ENCODE data around the gene SLC27A6.

SLC27A6 gene

GRCh38 chr5:129082225-129083136 is 117.2 kb downstream of the SLC27A6 start:
- Histone ChIP-seq H3K4me1 (ENCODE audit: control insufficient read depth, insufficient read depth, low read length) (0 out of 2 replicates have a peak, but pooled peaks cover 4% of the 10 kb centered on the region), H3K36me3 (ENCODE audit: control insufficient read depth in 2 of 2, insufficient read depth in 1 of 2, low read length in 2 of 2) (no peaks in the 10 kb centered on the region), H3K4me3 (ENCODE audit: low read depth, low read length) (no peak overlapping the region), H3K27ac (ENCODE audit: extremely low read depth, low read depth, low read length) (no peak overlapping the region), H3K9me3 (ENCODE audit: control insufficient read depth, insufficient read depth, low read depth, low read length) (no peaks in the 10 kb centered on the region)
- TF ChIP-seq ZNF530 (tag by site-specific recombination; IDR thresholded peaks at IDR 0.05; ENCODE audit: low read depth) (no peak), ZFP41 (tag by site-specific recombination; IDR thresholded peaks at IDR 0.05; ENCODE audit: borderline replicate concordance) (no peak), SALL2 (tag by site-specific recombination; IDR thresholded peaks at IDR 0.05; ENCODE audit: borderline replicate concordance) (no peak), ZNF416 (tag by site-specific recombination; IDR thresholded peaks at IDR 0.05) (no peak), MYNN (tag by site-specific recombination; IDR thresholded peaks at IDR 0.05; ENCODE audit: borderline replicate concordance) (no peak), ZNF133 (tag by site-specific recombination; IDR thresholded peaks at IDR 0.05) (no peak), ZNF510 (tag by site-specific recombination; IDR thresholded peaks at IDR 0.05; ENCODE audit: insufficient replicate concordance) (no peak), ZNF580 (tag by site-specific recombination; IDR thresholded peaks at IDR 0.05) (no peak), ZNF843 (tag by site-specific recombination; IDR thresholded peaks at IDR 0.05) (no peak), ZXDB (tag by site-specific recombination; IDR thresholded peaks at IDR 0.05) (no peak), PBX3 (CRISPR knock-in tag; IDR thresholded peaks at IDR 0.05) (no peak), ZNF561 (tag by site-specific recombination; IDR thresholded peaks at IDR 0.05; ENCODE audit: borderline replicate concordance) (no peak), GLI2 (tag by site-specific recombination; IDR thresholded peaks at IDR 0.05; ENCODE audit: borderline replicate concordance, low read depth) (no peak), ZNF549 (tag by site-specific recombination; IDR thresholded peaks at IDR 0.05) (no peak)
- TF ChIP-seq, protein P1, sequence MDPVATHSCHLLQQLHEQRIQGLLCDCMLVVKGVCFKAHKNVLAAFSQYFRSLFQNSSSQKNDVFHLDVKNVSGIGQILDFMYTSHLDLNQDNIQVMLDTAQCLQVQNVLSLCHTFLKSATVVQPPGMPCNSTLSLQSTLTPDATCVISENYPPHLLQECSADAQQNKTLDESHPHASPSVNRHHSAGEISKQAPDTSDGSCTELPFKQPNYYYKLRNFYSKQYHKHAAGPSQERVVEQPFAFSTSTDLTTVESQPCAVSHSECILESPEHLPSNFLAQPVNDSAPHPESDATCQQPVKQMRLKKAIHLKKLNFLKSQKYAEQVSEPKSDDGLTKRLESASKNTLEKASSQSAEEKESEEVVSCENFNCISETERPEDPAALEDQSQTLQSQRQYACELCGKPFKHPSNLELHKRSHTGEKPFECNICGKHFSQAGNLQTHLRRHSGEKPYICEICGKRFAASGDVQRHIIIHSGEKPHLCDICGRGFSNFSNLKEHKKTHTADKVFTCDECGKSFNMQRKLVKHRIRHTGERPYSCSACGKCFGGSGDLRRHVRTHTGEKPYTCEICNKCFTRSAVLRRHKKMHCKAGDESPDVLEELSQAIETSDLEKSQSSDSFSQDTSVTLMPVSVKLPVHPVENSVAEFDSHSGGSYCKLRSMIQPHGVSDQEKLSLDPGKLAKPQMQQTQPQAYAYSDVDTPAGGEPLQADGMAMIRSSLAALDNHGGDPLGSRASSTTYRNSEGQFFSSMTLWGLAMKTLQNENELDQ (tag by site-specific recombination; IDR thresholded peaks at IDR 0.05; ENCODE audit: low read depth), result no peak
- TF ChIP-seq, protein P2, sequence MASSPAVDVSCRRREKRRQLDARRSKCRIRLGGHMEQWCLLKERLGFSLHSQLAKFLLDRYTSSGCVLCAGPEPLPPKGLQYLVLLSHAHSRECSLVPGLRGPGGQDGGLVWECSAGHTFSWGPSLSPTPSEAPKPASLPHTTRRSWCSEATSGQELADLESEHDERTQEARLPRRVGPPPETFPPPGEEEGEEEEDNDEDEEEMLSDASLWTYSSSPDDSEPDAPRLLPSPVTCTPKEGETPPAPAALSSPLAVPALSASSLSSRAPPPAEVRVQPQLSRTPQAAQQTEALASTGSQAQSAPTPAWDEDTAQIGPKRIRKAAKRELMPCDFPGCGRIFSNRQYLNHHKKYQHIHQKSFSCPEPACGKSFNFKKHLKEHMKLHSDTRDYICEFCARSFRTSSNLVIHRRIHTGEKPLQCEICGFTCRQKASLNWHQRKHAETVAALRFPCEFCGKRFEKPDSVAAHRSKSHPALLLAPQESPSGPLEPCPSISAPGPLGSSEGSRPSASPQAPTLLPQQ (tag by site-specific recombination; IDR thresholded peaks at IDR 0.05), result no peak
- CTCF ChIA-PET, result no interaction called here
- POLR2A ChIA-PET, result no interaction called here

Measured in HEK293 (cell line).